ENCODE measurements around the gene IRF6. TPM values are rescaled to one million over a fixed set of nuclear protein-coding genes. Genes with fewer than 3 reads are reported as not detected.
A peak's percentile ranks its signal among the peaks of the same experiment; 100 is the strongest.

IRF6 gene
- total RNA-seq, 1 donor from 2014 or later: 0.53 TPM

DNA sequence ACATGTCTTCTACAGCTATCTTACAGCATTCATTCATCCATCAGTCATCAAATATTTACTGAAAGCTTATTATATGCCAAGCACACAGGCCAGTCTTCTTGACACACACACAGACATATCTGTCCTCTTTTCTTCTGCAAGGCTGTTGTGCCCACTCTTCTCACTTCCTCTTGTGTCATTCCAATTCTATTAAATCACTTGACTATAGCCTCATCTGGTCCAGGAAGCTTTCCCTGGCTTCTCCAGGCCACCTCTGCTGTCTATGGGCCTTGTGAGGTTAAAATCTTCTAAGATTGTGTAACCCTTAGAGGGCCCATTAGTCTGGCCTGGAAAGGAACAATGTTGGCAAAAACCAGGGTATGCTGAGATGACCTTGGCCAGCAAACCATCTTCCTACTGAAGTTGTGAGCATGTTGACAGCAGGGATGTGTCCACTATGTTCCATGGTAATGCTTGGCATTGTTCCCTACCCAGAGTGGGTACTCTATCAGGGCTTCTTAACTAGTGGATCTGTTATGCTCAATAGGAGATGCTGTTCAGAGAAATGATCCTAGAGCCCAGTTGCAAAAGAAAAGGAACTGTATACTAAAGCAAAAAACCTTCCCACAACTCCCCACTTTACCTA is 44.8 kb downstream of the IRF6 start:
- DNase-seq (ENCODE audit: low read depth): no peak

- DNase-seq (ENCODE audit: low read depth): peak; percentile 57
Observed at GRCh38 chr1:209759829-209760359, 46.0 kb downstream of the IRF6 start.

DNA sequence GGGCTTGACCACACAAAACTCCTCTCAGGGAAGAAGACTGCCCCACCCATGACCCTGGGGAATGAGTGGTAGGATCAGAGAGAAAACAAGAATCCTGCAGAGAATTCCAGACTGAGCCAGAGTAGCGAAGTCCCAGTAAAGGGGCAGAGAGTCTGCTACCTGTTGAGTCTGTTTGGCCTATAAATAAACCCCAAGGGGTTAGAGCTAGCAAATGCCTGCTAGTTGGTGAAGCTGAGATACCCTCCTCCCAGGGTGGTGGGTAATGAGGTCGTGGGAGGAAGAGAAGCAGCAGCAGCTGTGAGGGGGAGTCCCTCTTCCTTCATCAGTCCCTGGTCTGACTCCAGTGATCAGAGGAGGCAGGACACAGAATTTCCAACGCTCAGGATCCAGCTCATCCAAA is 47.5 kb downstream of the IRF6 start:
- no peak for DNase-seq (ENCODE audit: low read depth)

DNA sequence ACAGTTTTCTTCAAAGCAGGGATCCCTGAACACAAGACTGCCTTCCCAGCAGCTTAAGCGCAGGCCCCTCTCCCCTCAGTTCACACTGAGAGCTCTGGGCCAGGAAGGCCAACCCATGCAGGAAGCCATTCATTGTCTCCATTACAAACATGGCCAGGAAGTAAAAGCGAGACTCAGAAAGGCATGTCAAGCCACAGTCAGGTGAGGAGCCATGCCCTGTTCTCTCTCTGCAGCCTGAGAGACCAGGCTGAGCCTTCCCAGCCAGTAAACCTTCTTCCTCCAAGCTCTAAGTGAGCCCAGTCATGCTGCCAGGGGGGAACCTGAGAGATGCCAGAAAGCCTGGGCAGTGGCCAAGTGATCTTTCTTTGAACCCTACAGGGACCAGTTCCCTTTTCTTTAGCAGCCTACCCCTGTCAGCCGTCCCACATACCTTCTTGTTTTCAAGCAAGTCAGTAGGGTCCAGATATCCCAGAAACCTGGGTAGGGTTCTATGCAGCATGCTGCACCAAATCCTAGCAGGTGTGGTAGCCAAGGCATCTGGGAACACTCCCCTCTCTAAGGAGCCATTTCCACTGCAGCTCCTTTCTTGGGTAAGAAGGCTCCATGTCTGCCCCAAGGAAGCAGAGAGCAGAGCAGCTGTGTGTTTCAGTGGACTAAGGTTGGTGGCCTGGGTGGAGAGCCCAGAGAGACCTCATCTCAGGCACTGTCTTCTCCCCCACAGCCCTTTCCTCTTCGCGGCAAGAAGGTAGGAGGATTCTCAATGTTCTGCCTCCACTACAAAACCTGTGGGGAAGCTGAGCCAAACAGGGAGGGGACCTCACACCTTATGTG is 49.1 kb downstream of the IRF6 start:
- DNase-seq (ENCODE audit: low read depth): no peak

DNA sequence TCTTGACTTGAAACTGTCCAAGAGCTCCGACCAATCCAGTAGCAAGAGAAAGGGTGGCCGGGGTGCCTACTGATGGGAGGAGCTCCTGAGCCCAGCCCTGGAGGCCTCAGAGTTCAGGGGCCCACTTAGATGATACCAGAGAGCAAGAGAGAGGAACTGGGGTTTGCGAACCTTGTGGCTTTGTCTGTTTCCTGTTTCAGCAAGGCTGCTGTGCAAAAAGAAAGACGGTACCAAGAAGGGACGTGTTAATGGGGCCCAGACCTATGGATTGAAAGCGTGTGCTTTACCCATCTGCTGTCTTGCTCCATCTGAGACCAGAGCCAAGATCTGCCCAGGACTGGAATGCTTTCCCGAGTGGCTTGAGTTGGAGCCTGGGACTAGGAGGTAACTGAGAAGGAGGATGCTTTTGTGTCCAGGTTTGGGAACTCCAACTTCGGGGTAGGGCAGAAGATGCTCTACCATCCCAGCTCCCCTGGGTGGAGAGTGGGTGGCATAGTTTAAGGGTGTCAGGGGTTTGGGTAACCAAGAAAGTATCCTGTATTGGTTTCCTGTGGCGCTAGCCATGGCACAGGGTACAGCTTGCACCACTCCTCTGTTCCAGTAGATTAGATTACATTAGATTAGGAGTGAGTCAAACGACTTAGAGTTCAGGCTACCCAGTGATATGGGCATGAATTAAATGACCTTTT is 49.9 kb downstream of the IRF6 start, which contains the start of gene TRAF3IP3:
TRAF3IP3 (plus strand) TSS at position 128 of the 689 bp plus-strand sequence. CDS start 3,987 bp downstream, outside the sequence.
- DNase-seq (ENCODE audit: low read depth): no peak

GRCh38 chr1:209755256-209755655 is 50.7 kb downstream of the IRF6 start:
- no peak for DNase-seq (ENCODE audit: low read depth)

- no peak for DNase-seq (ENCODE audit: low read depth)
Observed at GRCh38 chr1:209752890-209753289, 53.1 kb downstream of the IRF6 start.

- no peak for DNase-seq (ENCODE audit: low read depth)
Observed at GRCh38 chr1:209751627-209752231, 54.2 kb downstream of the IRF6 start.

DNA sequence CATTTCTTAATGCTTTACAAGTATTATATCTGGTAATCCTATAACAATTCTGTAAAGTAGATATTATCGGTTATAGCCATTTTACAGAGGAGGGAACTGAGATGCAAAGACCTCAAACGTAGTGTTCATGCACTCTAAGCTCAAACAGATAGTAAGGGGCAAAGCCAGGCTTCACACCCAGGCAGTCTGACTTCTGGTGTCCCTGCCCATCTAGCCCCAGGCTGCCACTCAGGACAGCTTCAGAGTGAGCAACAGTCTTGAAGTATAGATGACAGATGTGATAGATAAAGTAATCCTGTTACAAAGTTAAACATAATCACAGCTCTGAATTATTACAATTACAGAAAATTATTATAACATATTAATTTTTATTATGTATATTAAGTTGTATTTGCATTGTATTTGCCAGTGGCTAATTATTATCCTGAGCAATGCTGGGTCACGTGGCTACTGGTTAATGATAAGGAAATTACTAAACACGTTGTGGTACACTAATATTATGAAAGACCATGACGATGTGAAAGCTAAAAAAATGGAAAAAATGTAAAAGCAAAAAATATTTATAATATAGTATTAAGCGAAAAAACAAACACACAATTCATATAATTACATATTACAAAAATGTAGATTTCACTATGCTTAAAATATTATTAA is 56.1 kb downstream of the IRF6 start:
- DNase-seq (ENCODE audit: low read depth): no peak

GRCh38 chr1:209749205-209749604 is 56.7 kb downstream of the IRF6 start:
- DNase-seq (ENCODE audit: low read depth): no peak

- DNase-seq (ENCODE audit: low read depth): no peak
Observed at GRCh38 chr1:209748620-209749019, 57.3 kb downstream of the IRF6 start.

DNA sequence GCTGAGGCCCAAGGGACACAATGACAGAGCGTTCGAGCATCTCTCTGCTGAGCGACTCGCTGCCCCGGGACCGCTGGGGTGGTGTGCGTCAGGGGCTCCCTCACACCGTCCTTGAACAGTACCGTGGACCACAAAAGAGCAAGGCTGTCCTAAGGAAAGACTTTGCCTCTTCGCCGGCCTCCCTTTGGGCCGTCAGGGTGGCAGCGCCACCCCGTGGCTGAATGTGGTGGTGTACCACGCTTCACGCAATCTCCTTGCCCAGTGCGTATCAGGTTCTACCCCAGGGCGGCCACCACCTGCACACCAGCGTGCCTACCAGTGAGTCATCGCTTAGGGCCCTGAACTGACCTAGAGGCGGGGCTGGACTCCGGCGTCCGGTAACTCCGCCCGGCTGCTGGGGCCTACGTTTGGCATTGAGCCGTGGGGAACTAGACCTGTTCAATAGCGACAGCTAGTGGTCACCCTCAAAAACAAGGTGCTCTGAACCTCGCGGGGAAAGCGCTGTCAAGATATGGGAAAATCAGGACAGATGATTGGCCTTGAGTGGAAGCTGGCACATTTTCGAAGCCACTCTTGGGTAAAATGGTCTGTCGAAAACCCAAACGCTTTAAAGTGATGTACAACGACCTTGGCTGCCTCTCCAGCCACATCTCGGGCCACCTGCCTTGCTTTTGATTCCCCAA is 58.2 kb downstream of the IRF6 start:
- peak; percentile 79 for DNase-seq (ENCODE audit: low read depth)

- DNase-seq (ENCODE audit: low read depth): no peak
Observed at GRCh38 chr1:209746451-209747165, 59.3 kb downstream of the IRF6 start.

- DNase-seq (ENCODE audit: low read depth): peak; percentile 50
Observed at GRCh38 chr1:209743145-209743482, 62.8 kb downstream of the IRF6 start.

- DNase-seq (ENCODE audit: low read depth): peak; percentile 26
Observed at GRCh38 chr1:209742409-209743144, 63.4 kb downstream of the IRF6 start.

GRCh38 chr1:209741889-209742288 is 64.1 kb downstream of the IRF6 start:
- DNase-seq (ENCODE audit: low read depth): no peak

- DNase-seq (ENCODE audit: low read depth): no peak
Observed at GRCh38 chr1:209741193-209741592, 64.7 kb downstream of the IRF6 start.

GRCh38 chr1:209738270-209738669 is 67.7 kb downstream of the IRF6 start:
- DNase-seq (ENCODE audit: low read depth): no peak

- DNase-seq (ENCODE audit: low read depth): no peak
Observed at GRCh38 chr1:209737118-209737505, 68.8 kb downstream of the IRF6 start.

Data from myocyte (in vitro differentiated cells).